OCI-LY3 (cell line): Measurements from ENCODE around the gene ANKRD9.

Experiments used
- CTCF ChIP-seq: fragments of 200-600, 300-600 bp; sonication (generic); IDR thresholded peaks from 2 replicates; pipeline ENCODE4 v1.5.1; 2014; ENCODE audit warnings: antibody characterized with exemption, low read length, low read depth
- EZH2phosphoT487 ChIP-seq: fragments of 200-600 bp; shearing (Covaris generic); IDR thresholded peaks from 2 replicates; pipeline ENCODE4 v1.6.1; 2018; ENCODE audit warnings: antibody characterized with exemption, mixed run types, low read depth

GRCh38 chr14:102503641-102504327, 5.8 kb downstream of the ANKRD9 start:
- TF ChIP-seq CTCF (no peak), EZH2phosphoT487 (no peak)
